ENCODE measurements around the gene PLVAP.

PLVAP gene

GRCh38 chr19:17321655-17322489 is 55.3 kb downstream of the PLVAP start:
- no peak for DNase-seq (ENCODE audit: low spot score)

GRCh38 chr19:17320435-17320834 is 56.7 kb downstream of the PLVAP start:
- no peak for DNase-seq (ENCODE audit: low spot score)

- DNase-seq (ENCODE audit: low spot score) = no peak
Measured at GRCh38 chr19:17319473-17320238, 57.5 kb downstream of the PLVAP start.

GRCh38 chr19:17318966-17319365 is 58.2 kb downstream of the PLVAP start:
- no peak for DNase-seq (ENCODE audit: low spot score)

- DNase-seq (ENCODE audit: low spot score) = no peak
Measured at GRCh38 chr19:17314007-17314593, 63.0 kb downstream of the PLVAP start.

GRCh38 chr19:17312189-17313113 is 64.7 kb downstream of the PLVAP start:
- no peak for DNase-seq (ENCODE audit: low spot score)

- no peak for DNase-seq (ENCODE audit: low spot score)
Measured at GRCh38 chr19:17311455-17312188, 65.5 kb downstream of the PLVAP start.

- DNase-seq (ENCODE audit: low spot score) = no peak
Measured at GRCh38 chr19:17309965-17310461, 67.1 kb downstream of the PLVAP start.

- peak; percentile 99 for DNase-seq (ENCODE audit: low spot score)
Measured at GRCh38 chr19:17309198-17309964, 67.8 kb downstream of the PLVAP start, which contains the start of gene DDA1. Gene DDA1, plus strand, starts transcription at chr19:17309563. Its CDS starts 92 bp downstream, at chr19:17309655.

GRCh38 chr19:17307876-17308377 is 69.2 kb downstream of the PLVAP start:
- no peak for DNase-seq (ENCODE audit: low spot score)

- no peak for DNase-seq (ENCODE audit: low spot score)
Measured at GRCh38 chr19:17306285-17306714, 70.8 kb downstream of the PLVAP start.

- DNase-seq (ENCODE audit: low spot score) = peak; percentile 99
Measured at GRCh38 chr19:17305517-17306284, 71.4 kb downstream of the PLVAP start, which contains the start of gene MRPL34. Gene MRPL34, plus strand, starts transcription at chr19:17305872. Its CDS starts 21 bp downstream, at chr19:17305893.

GRCh38 chr19:17305216-17305516 is 72.0 kb downstream of the PLVAP start:
- no peak for DNase-seq (ENCODE audit: low spot score)

- peak; percentile 44 for DNase-seq (ENCODE audit: low spot score)
Measured at GRCh38 chr19:17304386-17305215, 72.5 kb downstream of the PLVAP start.

GRCh38 chr19:17303940-17304267 is 73.2 kb downstream of the PLVAP start:
- no peak for DNase-seq (ENCODE audit: low spot score)

GRCh38 chr19:17303167-17303939 is 73.8 kb downstream of the PLVAP start, which contains the start of gene ABHD8:
Gene ABHD8, minus strand, starts transcription at chr19:17303425. Its CDS starts 1,809 bp downstream, at chr19:17301616.
- DNase-seq (ENCODE audit: low spot score) = peak; percentile 97
